ENCODE measurements around the gene PPP4C. TPM values are rescaled to one million over a fixed set of nuclear protein-coding genes. Genes with fewer than 3 reads are reported as not detected.

PPP4C gene
- total RNA-seq, 2 experiments from 2014 or later, result 125 to 137 TPM

Other genes starting within 250 kb of the PPP4C start
- 10 to 100 TPM; 57.2 to 58.1 TPM for gene CDIPT, start 212.8 kb upstream of the PPP4C start, total RNA-seq
- under 1 TPM; 0.11 to 0.13 TPM for gene SEZ6L2, start 176.4 kb upstream of the PPP4C start, total RNA-seq
- gene ASPHD1, start 175.5 kb upstream of the PPP4C start, total RNA-seq, result 1 to 10 TPM; 1.3 to 1.8 TPM
- 10 to 100 TPM; 38.1 to 39.5 TPM for gene KCTD13, start 149.8 kb upstream of the PPP4C start, total RNA-seq
- 10 to 100 TPM; 40.0 to 40.2 TPM for gene TMEM219, start 113.9 kb upstream of the PPP4C start, total RNA-seq
- 10 to 100 TPM; 38.8 to 39.1 TPM for gene TAOK2, start 102.1 kb upstream of the PPP4C start, total RNA-seq
- gene HIRIP3, start 80.4 kb upstream of the PPP4C start, total RNA-seq, result 10 to 100 TPM; 46.1 to 46.2 TPM
- gene INO80E, start 79.8 kb upstream of the PPP4C start, total RNA-seq, result 100 to 1,000 TPM; 119 to 123 TPM
- gene DOC2A, start 65.0 kb upstream of the PPP4C start, total RNA-seq, result under 1 TPM; 0.70 to 0.84 TPM
- not detected for gene C16orf92, start 52.8 kb upstream of the PPP4C start, total RNA-seq
- gene TLCD3B, start 44.7 kb upstream of the PPP4C start, total RNA-seq, result 1 to 10 TPM; 1.1 to 1.4 TPM
- gene ALDOA, start 10.2 kb upstream of the PPP4C start, total RNA-seq, result 1,000 to 10,000 TPM; 2,600 to 2,646 TPM
- 1 to 10 TPM; 1.5 to 1.7 TPM for gene TBX6, start 15.9 kb downstream of the PPP4C start, total RNA-seq
- gene YPEL3, start 20.2 kb downstream of the PPP4C start, total RNA-seq, result 10 to 100 TPM; 13.3 to 13.6 TPM
- gene GDPD3, start 37.5 kb downstream of the PPP4C start, total RNA-seq, result 1 to 10 TPM; 3.4 to 4.3 TPM
- gene MAPK3, start 47.2 kb downstream of the PPP4C start, total RNA-seq, result 10 to 100 TPM; 38.7 to 40.8 TPM
- 100 to 1,000 TPM; 971 to 991 TPM for gene CORO1A, start 107.6 kb downstream of the PPP4C start, total RNA-seq
- 100 to 1,000 TPM; 266 to 297 TPM for gene BOLA2B, start 117.7 kb downstream of the PPP4C start, total RNA-seq
- 10 to 100 TPM; 62.6 to 72.6 TPM for gene SLX1A, start 117.9 kb downstream of the PPP4C start, total RNA-seq
- gene SULT1A3, start 123.3 kb downstream of the PPP4C start, total RNA-seq, result 10 to 100 TPM; 11.6 to 12.7 TPM
- 1 to 10 TPM; 7.7 to 8.6 TPM for gene NPIPB13, start 172.5 kb downstream of the PPP4C start, total RNA-seq

Measured in activated CD8-positive, alpha-beta memory T cell treated with anti-CD3 and anti-CD28 coated beads for 36 hours (primary cell).